CD4-positive, alpha-beta T cell treated with Interferon alpha-2 for 1 hour (primary cell): ENCODE measurements around the gene NBPF8.
A peak's percentile ranks its signal among the peaks of the same experiment; 100 is the strongest.
"Not testable (repeated sequence)": the region's sequence is repeated elsewhere in the genome, so short reads cannot be mapped to it uniquely, and the experiment has no call there.

Experiments used
- DNase-seq, 2 donors: peaks; one replicate each; pipeline ENCODE4 v3.0.0-alpha.2; 2020 to 2022

Gene NBPF8

GRCh38 chr1:120414911-120415480 lies at the start of gene NBPF8:
Gene NBPF8, plus strand, starts transcription at chr1:120415035. Its CDS starts 21,488 bp downstream, at chr1:120436523.
- DNase-seq, result peak; percentile 73 to 82

GRCh38 chr1:120367709-120368108 lies 47.1 kb upstream of the NBPF8 start:
- not testable (repeated sequence) for DNase-seq

- not testable (repeated sequence) for DNase-seq
Observed at GRCh38 chr1:120386651-120387050, 28.2 kb upstream of the NBPF8 start.

GRCh38 chr1:120388597-120389126 lies 26.2 kb upstream of the NBPF8 start:
- peak; percentile 52 to 81 for DNase-seq

- DNase-seq, result not testable (repeated sequence)
Observed at GRCh38 chr1:120391365-120391764, 23.5 kb upstream of the NBPF8 start.

GRCh38 chr1:120393316-120394232 lies 21.3 kb upstream of the NBPF8 start:
- not testable (repeated sequence) for DNase-seq

GRCh38 chr1:120405348-120405747 lies 9.5 kb upstream of the NBPF8 start:
- DNase-seq, result not testable (repeated sequence)

- not testable (repeated sequence) for DNase-seq
Observed at GRCh38 chr1:120414451-120414850, 384 bp upstream of the NBPF8 start.

- DNase-seq, result peak; percentile 34 to 67
Observed at GRCh38 chr1:120415492-120415961, 692 bp downstream of the NBPF8 start.

GRCh38 chr1:120425063-120425462 lies 10.2 kb downstream of the NBPF8 start:
- DNase-seq, result not testable (repeated sequence)

- DNase-seq, result not testable (repeated sequence)
Observed at GRCh38 chr1:120431626-120432025, 16.8 kb downstream of the NBPF8 start.

- not testable (repeated sequence) for DNase-seq
Observed at GRCh38 chr1:120433831-120434230, 19.0 kb downstream of the NBPF8 start.

GRCh38 chr1:120449124-120449523 lies 34.3 kb downstream of the NBPF8 start:
- peak in 1 of 2 donors; percentile 3 for DNase-seq
